OCI-LY3 (cell line): ENCODE results near the gene KRT27.

Experiments used
- H2AFZ ChIP-seq: fragments of 200-600, 300-600 bp; shearing (Covaris generic); 2 replicates; pipeline ENCODE4 v1.6.0; 2014; ENCODE audit warnings: antibody characterized with exemption, low read depth, low read length
- H3K27ac ChIP-seq: fragments of 200-600, 300-600 bp; sonication (generic); 2 replicates; pipeline ENCODE4 v1.5.1; 2014; ENCODE audit warnings: mild to moderate bottlenecking, low read length, moderate library complexity, mixed read lengths
- H3K27me3 ChIP-seq: fragments of 200-600, 300-600 bp; sonication (generic); 2 replicates; pipeline ENCODE4 v1.6.1; 2014; ENCODE audit warnings: low read depth, low read length, mixed read lengths
- H3K36me3 ChIP-seq: fragments of 200-600, 300-600 bp; sonication (generic); replicated peaks from 2 replicates; pipeline ENCODE3; 2014; ENCODE audit warnings: low read depth, low read length, mixed read lengths
- H3K4me1 ChIP-seq: fragments of 300-600, 200-600 bp; sonication (generic); 2 replicates; pipeline ENCODE4 v1.6.1; 2014; ENCODE audit warnings: low read length, mixed read lengths
- H3K4me2 ChIP-seq: fragments of 200-600, 300-600 bp; sonication (generic); 2 replicates; pipeline ENCODE4 v1.6.1; 2014; ENCODE audit warnings: low read length, mixed read lengths
- H3K4me3 ChIP-seq: fragments of 300-600, 200-600 bp; sonication (generic); 2 replicates; pipeline ENCODE4 v1.5.1; 2014; ENCODE audit warnings: antibody characterized with exemption, mild to moderate bottlenecking, low read length, moderate library complexity
- H3K79me2 ChIP-seq: fragments of 300-600, 200-600 bp; shearing (Covaris generic); 2 replicates; pipeline ENCODE4 v1.6.1; 2014; ENCODE audit warnings: mild to moderate bottlenecking, low read length, mixed read lengths
- H3K9ac ChIP-seq: fragments of 300-600, 200-600 bp; shearing (Covaris generic); 2 replicates; pipeline ENCODE4 v1.6.0; 2014; ENCODE audit warnings: mild to moderate bottlenecking, low read length, moderate library complexity
- H3K9me3 ChIP-seq: fragments of 200-600, 300-600 bp; shearing (Covaris generic); 2 replicates; pipeline ENCODE4 v1.6.1; 2014; ENCODE audit warnings: low read length, mixed read lengths; ENCODE audit not compliant: insufficient read depth
- H4K20me1 ChIP-seq: fragments of 200-600, 300-600 bp; sonication (generic); 2 replicates; pipeline ENCODE4 v1.6.1; 2016; ENCODE audit warnings: low read length, mixed read lengths; ENCODE audit not compliant: insufficient read depth
- CTCF ChIP-seq: fragments of 200-600, 300-600 bp; sonication (generic); IDR thresholded peaks from 2 replicates; pipeline ENCODE4 v1.5.1; 2014; ENCODE audit warnings: antibody characterized with exemption, low read length, low read depth
- EZH2phosphoT487 ChIP-seq: fragments of 200-600 bp; shearing (Covaris generic); IDR thresholded peaks from 2 replicates; pipeline ENCODE4 v1.6.1; 2018; ENCODE audit warnings: antibody characterized with exemption, mixed run types, low read depth

Gene KRT27

DNA sequence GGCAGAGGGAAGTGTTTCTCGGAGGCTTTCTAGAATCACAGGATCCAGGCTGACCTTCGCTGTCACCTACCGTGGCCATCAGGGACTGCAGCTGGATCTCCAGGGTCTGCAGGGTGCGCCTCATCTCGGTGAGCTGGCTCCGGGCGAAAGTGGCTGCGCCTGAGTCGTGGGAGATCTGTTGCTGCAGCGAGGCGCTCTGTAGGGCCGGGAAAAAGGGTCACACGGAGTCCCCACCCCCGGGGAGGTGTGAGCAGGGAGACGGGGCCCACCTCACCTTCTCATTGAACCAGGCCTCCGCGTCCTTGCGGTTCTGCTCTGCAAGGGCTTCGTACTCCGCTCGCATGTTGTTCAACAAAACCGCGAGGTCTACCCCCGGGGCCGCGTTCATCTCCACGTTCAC lies 14.5 kb upstream of the KRT27 start:
- Histone ChIP-seq H3K79me2 (no peaks in the 10 kb centered on the region), H3K4me3 (no peak overlapping the region), H3K4me2 (no peak overlapping the region), H3K9me3 (no peaks in the 10 kb centered on the region), H3K9ac (no peak overlapping the region), H3K36me3 (no peaks in the 10 kb centered on the region), H3K4me1 (peaks cover 40% of the 10 kb centered on the region), H2AFZ (no peak overlapping the region), H3K27me3 (peaks cover 17% of the 10 kb centered on the region; the same call in 1 of the 2 replicates), H4K20me1 (no peaks in the 10 kb centered on the region), H3K27ac (no peak overlapping the region)
- TF ChIP-seq CTCF (no peak), EZH2phosphoT487 (no peak)

- Histone ChIP-seq H3K79me2 (no peaks in the 10 kb centered on the region), H3K27me3 (peaks cover 4% of the 10 kb centered on the region; the same call in 1 of the 2 replicates), H3K4me3 (no peak overlapping the region), H3K27ac (no peak overlapping the region; the same call in 1 of the 2 replicates), H2AFZ (peak overlapping the region; percentile 73; the same call in 1 of the 2 replicates), H3K4me1 (peaks cover 35% of the 10 kb centered on the region), H4K20me1 (no peaks in the 10 kb centered on the region), H3K9ac (no peak overlapping the region), H3K9me3 (no peaks in the 10 kb centered on the region), H3K4me2 (peak overlapping the region; percentile 38), H3K36me3 (no peaks in the 10 kb centered on the region)
- TF ChIP-seq EZH2phosphoT487 (no peak), CTCF (no peak)
Measured at GRCh38 chr17:40795019-40795667, 12.8 kb upstream of the KRT27 start.

GRCh38 chr17:40794466-40794865 lies 12.1 kb upstream of the KRT27 start:
- Histone ChIP-seq H3K4me1 (peaks cover 34% of the 10 kb centered on the region), H2AFZ (no peak overlapping the region), H3K79me2 (no peaks in the 10 kb centered on the region), H4K20me1 (no peaks in the 10 kb centered on the region), H3K36me3 (no peaks in the 10 kb centered on the region), H3K9me3 (no peaks in the 10 kb centered on the region), H3K27me3 (peaks cover 1% of the 10 kb centered on the region; the same call in 1 of the 2 replicates), H3K4me3 (no peak overlapping the region), H3K27ac (no peak overlapping the region; the same call in 1 of the 2 replicates), H3K4me2 (peak overlapping the region; percentile 47), H3K9ac (no peak overlapping the region)
- TF ChIP-seq EZH2phosphoT487 (no peak), CTCF (no peak)

DNA sequence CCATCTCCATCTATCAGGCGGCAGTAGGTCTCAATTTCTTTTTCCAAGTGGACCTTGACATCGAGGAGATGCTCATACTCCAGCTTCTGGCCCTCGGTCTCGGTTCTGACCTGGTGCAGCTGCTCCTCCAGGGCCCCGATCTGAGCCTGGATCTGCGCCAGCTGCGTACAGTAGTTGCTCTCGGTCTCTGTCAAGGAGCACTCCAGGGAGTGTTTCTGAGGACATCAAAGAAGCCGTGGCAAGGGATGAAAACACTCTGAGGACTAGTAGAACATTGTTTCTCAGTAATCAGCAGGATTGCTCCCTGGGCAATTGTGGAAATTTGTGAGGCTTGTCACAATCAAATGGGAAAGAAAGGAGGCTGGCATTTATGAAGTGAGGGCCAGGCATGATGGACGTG lies 11.5 kb upstream of the KRT27 start:
- Histone ChIP-seq H2AFZ (no peak overlapping the region), H4K20me1 (no peaks in the 10 kb centered on the region), H3K4me3 (no peak overlapping the region), H3K9me3 (no peaks in the 10 kb centered on the region), H3K27me3 (no peaks in the 10 kb centered on the region), H3K79me2 (no peaks in the 10 kb centered on the region), H3K36me3 (no peaks in the 10 kb centered on the region), H3K9ac (no peak overlapping the region), H3K4me1 (peaks cover 34% of the 10 kb centered on the region), H3K4me2 (peak overlapping the region; percentile 47), H3K27ac (no peak overlapping the region)
- TF ChIP-seq CTCF (no peak), EZH2phosphoT487 (no peak)
